OCI-LY7 (cell line): ENCODE results near the gene MRPL28. TPM values are rescaled to one million over a fixed set of nuclear protein-coding genes. Genes with fewer than 3 reads are reported as not detected.

ENCODE experiments used
- BruUV-seq: library from RNA; stranded (reverse); fragments of 400-500 nt; replicated peaks from 2 replicates; lab custom pipeline; 2021; lab: Mats Ljungman, UMichigan
- CTCF ChIA-PET: fragments of 300-600 bp; sonication (Branson Sonifier 250); formaldehyde crosslinking; loops from one replicate; lab custom pipeline; 2022; ENCODE audit warnings: antibody characterized with exemption; ENCODE audit not compliant: unreplicated experiment; lab: Charles Lee
- POLR2A ChIA-PET: fragments of 300-600 bp; sonication (Branson Sonifier 250); formaldehyde crosslinking; loops from one replicate; lab custom pipeline; 2022; ENCODE audit warnings: antibody characterized with exemption; lab: Charles Lee
- DNase-seq: peaks from one replicate; pipeline ENCODE4 v3.0.0-alpha.2; 2015; ENCODE audit warnings: low spot score
- H2AFZ ChIP-seq: fragments of 200-600 bp; sonication (generic), shearing (Covaris generic); 2 replicates; pipeline ENCODE4 v1.6.1; 2014; ENCODE audit warnings: mild to moderate bottlenecking, antibody characterized with exemption, low read length, moderate library complexity
- H3K27ac ChIP-seq: fragments of 200-600 bp; sonication (generic); 2 replicates; pipeline ENCODE4 v1.5.1; 2014; ENCODE audit warnings: mixed run types, low read depth, mild to moderate bottlenecking, moderate library complexity, low read length, inconsistent platforms; ENCODE audit not compliant: poor library complexity, severe bottlenecking
- H3K36me3 ChIP-seq: fragments of 200-600 bp; sonication (generic); 2 replicates; pipeline ENCODE4 v1.6.1; 2014; ENCODE audit warnings: mild to moderate bottlenecking, antibody characterized with exemption, low read length, moderate library complexity, mixed read lengths; ENCODE audit not compliant: insufficient read depth
- H3K4me1 ChIP-seq: fragments of 200-600 bp; sonication (generic); 2 replicates; pipeline ENCODE4 v1.5.1; 2014; ENCODE audit warnings: mild to moderate bottlenecking, low read length; ENCODE audit not compliant: insufficient read depth, poor library complexity, severe bottlenecking
- H3K4me2 ChIP-seq: fragments of 200-600 bp; sonication (generic); 2 replicates; pipeline ENCODE4 v1.6.1; 2014; ENCODE audit warnings: mild to moderate bottlenecking, low read length
- H3K4me3 ChIP-seq: fragments of 200-600 bp; sonication (generic); 2 replicates; pipeline ENCODE4 v1.5.1; 2014; ENCODE audit warnings: mild to moderate bottlenecking, low read depth, low read length; ENCODE audit not compliant: poor library complexity, severe bottlenecking
- H3K79me2 ChIP-seq: fragments of 200-600 bp; sonication (generic); 2 replicates; pipeline ENCODE4 v1.6.1; 2016; ENCODE audit warnings: low read depth, mild to moderate bottlenecking, low read length, moderate library complexity, mixed read lengths; ENCODE audit not compliant: insufficient read depth
- H3K9me2 ChIP-seq: fragments of 200-600 bp; sonication (generic); 2 replicates; pipeline ENCODE4 v1.6.1; 2016; ENCODE audit warnings: mild to moderate bottlenecking, low read length, mixed read lengths; ENCODE audit not compliant: insufficient read depth
- H3K9me3 ChIP-seq: fragments of 200-600 bp; sonication (generic); 2 replicates; pipeline ENCODE4 v1.6.1; 2014; ENCODE audit warnings: mild to moderate bottlenecking, mixed run types, low read length, mixed read lengths
- H4K20me1 ChIP-seq: fragments of 200-600 bp; sonication (generic); 2 replicates; pipeline ENCODE4 v1.6.1; 2014; ENCODE audit warnings: mild to moderate bottlenecking, antibody characterized with exemption, low read length, moderate library complexity, mixed read lengths; ENCODE audit not compliant: insufficient read depth
- CTCF ChIP-seq: fragments of 200-600 bp; sonication (generic); conservative IDR thresholded peaks from 2 replicates; pipeline ENCODE4 v1.5.1; 2014; ENCODE audit warnings: mild to moderate bottlenecking, antibody characterized with exemption, low read length, moderate library complexity, mixed read lengths
- EZH2phosphoT487 ChIP-seq: fragments of 200-600 bp; sonication (generic); IDR thresholded peaks from 2 replicates; pipeline ENCODE4 v1.6.1; 2018; ENCODE audit warnings: low read depth, borderline replicate concordance, mild to moderate bottlenecking, mixed run types, antibody characterized with exemption, low read length, moderate library complexity, mixed read lengths
- intact Hi-C: fragments of 100-400 bp; cut with micrococcal nuclease; formaldehyde crosslinking; loops from one replicate; pipeline ENCODE4 v1.10.0; 2022; ENCODE audit not compliant: unreplicated experiment
- total RNA-seq, 2 experiments: library from RNA; depleted of rRNA in 1 of 2; stranded (reverse); fragments of >200 nt in 1 of 2; shearing (Covaris generic) in 1 of 2; gene quantifications; 2 replicates each; pipeline ENCODE4 v1.2.3, GENCODE V29; 2014 to 2022

Gene MRPL28
- total RNA-seq, 2 experiments from 2014 or later: 84.6 to 113 TPM

GRCh38 chr16:383326-384051 is 13.2 kb upstream of the MRPL28 start:
- ChIA-PET POLR2A (interaction anchor here (0.7 to 2.2 kb wide), 4 partner anchors 11 to 354 kb away, joined by 3 to 10 read pairs (median 4); partner anchors contain the start of gene MRPL28), CTCF (interaction anchor here (0.7 kb wide), 1 partner anchor 253 kb away, joined by 4 read pairs; the partner anchor contains the start of gene METTL26)
- Histone ChIP-seq H3K79me2 (no peaks in the 10 kb centered on the region), H2AFZ (peak overlapping the region; percentile 25; the same call in 1 of the 2 replicates), H3K9me2 (no peaks in the 10 kb centered on the region), H3K4me3 (peak overlapping the region; percentile 97), H3K36me3 (no peaks in the 10 kb centered on the region), H3K27ac (peak overlapping the region; percentile 89), H3K9me3 (no peaks in the 10 kb centered on the region), H3K4me2 (peak overlapping the region; percentile 90), H4K20me1 (no peaks in the 10 kb centered on the region), H3K4me1 (peaks cover 13% of the 10 kb centered on the region)
- intact Hi-C loops: loop anchor here (1.0 to 5.0 kb wide), 3 partner anchors 17 to 184 kb away; partner anchors contain the start of genes DECR2, NHLRC4 and PIGQ
- TF ChIP-seq CTCF (no peak), EZH2phosphoT487 (no peak)
- DNase-seq: peak; percentile 93
- BruUV-seq: TSS peak; percentile 49

- DNase-seq: peak; percentile 83
- Histone ChIP-seq H3K4me2 (peak within 1 kb of the TSS; percentile 90), H3K9me2 (no peaks in the 10 kb centered on the region), H3K27ac (peak within 1 kb of the TSS; percentile 89), H3K36me3 (0 out of 2 replicates have a peak, but pooled peaks cover 3% of the 10 kb centered on the region), H3K4me1 (peaks cover 13% of the 10 kb centered on the region), H4K20me1 (no peaks in the 10 kb centered on the region), H3K4me3 (peak within 1 kb of the TSS; percentile 97), H3K79me2 (no peaks in the 10 kb centered on the region), H2AFZ (no peak within 1 kb of the TSS), H3K9me3 (no peaks in the 10 kb centered on the region)
- TF ChIP-seq CTCF (no peak), EZH2phosphoT487 (no peak)
- CTCF ChIA-PET: interaction anchor here (0.6 kb wide), 1 partner anchor 13 kb away, joined by 4 read pairs; no protein-coding TSS in a partner anchor
- intact Hi-C loops: loop anchor here (2.0 to 5.0 kb wide), 2 partner anchors 19 to 185 kb away; partner anchors contain the start of genes DECR2, NHLRC4 and PIGQ
- POLR2A ChIA-PET: interaction anchor here (0.6 to 2.2 kb wide), 4 partner anchors 11 to 356 kb away, joined by 3 to 10 read pairs (median 4); partner anchors contain the start of gene MRPL28
- BruUV-seq: no TSS peak
Measured at GRCh38 chr16:381789-382717, 11.7 kb upstream of the MRPL28 start, which contains the start of gene PGAP6. Gene PGAP6 (minus strand): TSS chr16:381978. CDS start chr16:381821, 157 bp downstream.
